Right lobe of liver (tissue), 6 donors: Measurements from ENCODE around the gene MTG1. TPM values are rescaled to one million over a fixed set of nuclear protein-coding genes. Genes with fewer than 3 reads are reported as not detected.
"Not testable (repeated sequence)": the region's sequence is repeated elsewhere in the genome, so short reads cannot be mapped to it uniquely, and the experiment has no call there.

Source experiments
- ATAC-seq, 4 donors: fragments of 200-7000 bp; cut with Tn5 transposase; one replicate each; pipeline ENCODE4 v1.9.1; 2020; ENCODE audit warnings: mild to moderate bottlenecking in 4 of 4, moderate library complexity in 4 of 4
- DNase-seq, 3 donors: peaks; one replicate each; pipeline ENCODE4 v3.0.0-alpha.2; 2020
- H3K27ac ChIP-seq, 3 donors: fragments of 200-600 bp; one replicate each; pipeline ENCODE4 v1.8.0; 2022
- H3K27me3 ChIP-seq, 2 donors: fragments of 200-600 bp; one replicate each; pipeline ENCODE4 v1.8.0; 2022
- H3K36me3 ChIP-seq, 4 donors: fragments of 200-600 bp; sonication (generic) in 1 of 4; one replicate each; pipeline versions ENCODE4 v1.5.1 to v1.8.0; 2017 to 2022; ENCODE audit warnings: control low read depth in 1 of 4
- H3K4me1 ChIP-seq, 4 donors: fragments of 200-600 bp; sonication (generic) in 1 of 4; one replicate each; pipeline versions ENCODE4 v1.5.1 to v1.8.0; 2017 to 2022; ENCODE audit warnings: control low read depth in 1 of 4
- H3K4me3 ChIP-seq, 3 donors: fragments of 200-600 bp; one replicate each; pipeline ENCODE4 v1.8.0; 2022
- H3K9me3 ChIP-seq, 4 donors: fragments of 200-600 bp; sonication (generic) in 1 of 4; one replicate each; pipeline versions ENCODE4 v1.5.1 to v1.8.0; 2017 to 2022; ENCODE audit warnings: control low read depth in 1 of 4
- CTCF ChIP-seq, 4 donors: fragments of 200-600 bp in 3 of 4; fragments of 450-650 bp in 1 of 4; IDR thresholded peaks; one replicate each; pipeline versions ENCODE4 v1.5.1 to v1.8.0; 2016 to 2022; ENCODE audit warnings: antibody characterized with exemption in 4 of 4, mild to moderate bottlenecking in 2 of 4
- POLR2A ChIP-seq: fragments of 450-650 bp; IDR thresholded peaks from one replicate; pipeline ENCODE4 v1.6.1; 2017; ENCODE audit warnings: antibody characterized with exemption, mild to moderate bottlenecking
- WGBS: methylation state at CpG from one replicate; pipeline ENCODE4 v1.1.6; 2018; ENCODE audit warnings: low coverage, low lambda C conversion rate; ENCODE audit not compliant: insufficient coverage; ENCODE audit errors: missing lambda C conversion rate; 5-methylcytosine and 5-hydroxymethylcytosine counted together
- intact Hi-C, 2 donors: fragments of 100-400 bp; cut with DNase I; formaldehyde crosslinking; loops; one replicate each; pipeline versions ENCODE4 v1.11.2 to v1.14.1; 2022
- total RNA-seq, 6 experiments: library from RNA; depleted of rRNA in 2 of 6; stranded (reverse); fragments of >200 nt in 2 of 6; fragmentation: NEBNext Ultra II Directional in 3 of 6; extraction: Animal tissue kit (Norgen Biotek cat#: 25700) in 3 of 6; gene quantifications; one replicate each; pipeline versions ENCODE4 v1.1.0 to v1.2.4, GENCODE V29; 2016 to 2023
- donor health status: DM: no; HTN: yes; CAD: no.
- donor health status: DM: no; HTN: no; CAD: no.
- donor health status: DM: no; HTN: no; CAD: no.
- donor health status: DM: no; HTN: yes; CAD: no.
- donor health status: DM: no; HTN: yes; CAD: no.

Gene MTG1
- total RNA-seq, 6 experiments from 2014 or later = 25.1 to 45.7 (median 34.5) TPM

- Histone ChIP-seq H3K4me1 (peaks cover 0 to 9% (median 3%) of the 10 kb centered on the region in 4 donors), H3K27ac (no peak overlapping the region), H3K9me3 (no peaks in the 10 kb centered on the region), H3K36me3 (no peaks in the 10 kb centered on the region), H3K4me3 (no peak overlapping the region), H3K27me3 (no peaks in the 10 kb centered on the region)
- 75% methylated on average over 4 of the region's 13 CpGs for WGBS
- TF ChIP-seq POLR2A (no peak), CTCF (IDR thresholded peaks at IDR 0.05) (no peak)
- DNase-seq (peak in 1 of 3 donors; percentile 3), ATAC-seq (no peak)
- intact Hi-C loops = no loop called here
Measured at GRCh38 chr10:133384071-133384470, 9.9 kb upstream of the MTG1 start.

DNA sequence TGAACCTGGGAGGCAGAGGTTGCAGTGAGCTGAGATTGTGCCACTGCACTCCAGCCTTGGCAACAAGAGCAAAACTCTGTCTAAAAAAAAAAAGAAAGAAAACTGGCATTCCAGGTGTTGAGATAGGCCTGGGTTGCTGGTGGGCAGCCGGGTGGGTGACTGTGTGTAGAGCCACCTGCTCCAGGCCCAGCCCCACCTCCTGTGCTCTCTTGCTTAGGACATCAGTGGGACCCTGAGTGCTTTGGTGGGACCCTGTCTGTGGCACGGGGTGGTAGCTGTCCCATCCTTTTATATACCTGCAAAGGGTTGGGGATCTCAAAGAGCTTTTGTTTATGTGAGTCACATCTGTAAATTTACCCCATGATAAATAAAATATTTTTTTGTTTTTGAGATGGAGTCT, 8.7 kb upstream of the MTG1 start:
- no peak for ATAC-seq
- Histone ChIP-seq H3K9me3 (no peaks in the 10 kb centered on the region), H3K4me1 (peaks cover 0 to 1% (median under 1%) of the 10 kb centered on the region in 4 donors), H3K36me3 (no peaks in the 10 kb centered on the region), H3K27me3 (no peaks in the 10 kb centered on the region), H3K4me3 (no peak overlapping the region), H3K27ac (no peak overlapping the region)
- intact Hi-C loops = no loop called here
- WGBS = 93% methylated on average over 2 of the region's 2 CpGs
- DNase-seq = peak in 2 of 3 donors; percentile 2 to 5
- TF ChIP-seq POLR2A (no peak), CTCF (IDR thresholded peaks at IDR 0.05) (no peak)

DNA sequence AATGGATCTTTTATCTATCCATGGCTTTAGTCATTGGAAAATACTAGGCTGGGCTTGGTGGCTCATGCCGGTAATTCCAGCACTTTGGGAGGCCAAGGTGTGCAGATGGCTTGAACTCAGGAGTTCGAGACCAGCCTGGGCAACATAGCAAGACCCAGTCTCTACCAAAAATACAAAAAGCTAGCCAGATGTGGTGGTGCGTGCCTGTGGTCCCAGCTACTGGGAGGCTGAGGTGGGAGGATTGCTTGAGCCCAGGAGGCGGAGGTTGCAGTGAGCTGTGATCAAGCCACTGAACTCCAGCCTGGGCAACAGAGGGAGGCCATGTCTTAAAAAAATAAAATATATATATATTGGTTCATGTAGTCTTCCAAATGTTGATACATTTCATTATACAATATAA, 7.0 kb upstream of the MTG1 start:
- not testable (repeated sequence) for ATAC-seq
- 100% methylated on average over 3 of the region's 4 CpGs for WGBS

GRCh38 chr10:133388236-133388972, 5.6 kb upstream of the MTG1 start:
- H3K4me3 ChIP-seq = no peak overlapping the region
- ATAC-seq = no peak
- no peaks in the 10 kb centered on the region for H3K27me3 ChIP-seq
- H3K36me3 ChIP-seq = no peaks in the 10 kb centered on the region
- 84% methylated on average over 8 of the region's 17 CpGs for WGBS
- intact Hi-C loops = no loop called here
- H3K4me1 ChIP-seq = peaks cover 0 to 3% (median 0%) of the 10 kb centered on the region in 4 donors
- DNase-seq = peak in 2 of 3 donors; percentile 14 to 43
- no peak overlapping the region for H3K27ac ChIP-seq
- TF ChIP-seq POLR2A (no peak), CTCF (IDR thresholded peaks at IDR 0.05) (no peak)
- H3K9me3 ChIP-seq = no peaks in the 10 kb centered on the region

More for the DNA sequence above, 7.0 kb upstream of the MTG1 start:
- H3K4me1 ChIP-seq, H3K4me3 ChIP-seq, H3K36me3 ChIP-seq, H3K27ac ChIP-seq, H3K27me3 ChIP-seq, intact Hi-C loops, H3K9me3 ChIP-seq: not testable (repeated sequence)
- DNase-seq = peak in 1 of 3 donors; percentile 24

DNA sequence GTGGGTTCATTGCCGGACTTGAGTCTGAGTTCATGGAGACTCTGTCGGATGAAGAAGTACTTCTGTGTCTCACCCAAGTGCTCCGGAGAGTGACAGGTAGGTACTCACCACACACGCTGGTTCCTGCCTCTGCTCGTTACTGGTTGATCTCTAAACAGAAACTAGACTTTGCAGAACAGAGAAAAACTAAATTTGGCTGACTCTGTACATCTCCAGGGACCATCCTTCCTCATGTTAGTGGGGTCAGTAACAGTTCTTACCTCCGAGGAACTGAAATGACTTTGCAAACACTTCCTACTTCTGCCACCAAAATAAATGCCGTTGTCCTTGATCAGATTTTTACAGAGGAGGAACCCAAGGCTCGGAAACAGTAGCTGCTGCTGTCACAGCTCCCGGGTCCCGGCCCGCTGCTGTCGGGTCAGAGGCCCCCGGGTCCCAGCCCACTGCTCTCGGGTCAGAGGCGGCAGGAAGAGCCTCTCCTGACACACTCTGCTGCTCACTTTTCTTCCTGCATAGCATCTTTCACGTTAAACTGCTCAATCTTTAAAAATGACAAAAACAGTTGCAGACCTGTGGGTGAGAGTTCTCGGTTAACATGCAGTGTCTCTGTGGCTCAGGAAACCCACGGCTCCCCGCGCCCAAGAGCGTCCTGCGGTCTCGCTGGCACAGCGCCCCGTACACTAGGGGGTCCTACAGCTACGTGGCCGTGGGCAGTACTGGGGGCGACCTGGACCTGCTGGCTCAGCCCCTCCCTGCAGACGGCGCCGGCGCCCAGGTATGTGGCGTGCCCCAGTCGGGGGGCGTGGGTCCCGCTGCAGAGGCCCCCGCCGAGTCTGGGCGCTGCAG, 4.8 kb upstream of the MTG1 start:
- TF ChIP-seq CTCF (IDR thresholded peaks at IDR 0.05) = no peak
- TF ChIP-seq POLR2A = no peak
- peak in 2 of 3 donors; percentile 28 to 44 for DNase-seq
- H3K9me3 ChIP-seq = no peaks in the 10 kb centered on the region
- H3K27me3 ChIP-seq = no peaks in the 10 kb centered on the region
- H3K27ac ChIP-seq = peak overlapping the region; percentile 15 to 53 (median 23)
- peak in 1 of 4 donors; percentile 36 for ATAC-seq
- H3K4me1 ChIP-seq = peaks cover 0 to 7% (median 0%) of the 10 kb centered on the region in 4 donors
- H3K4me3 ChIP-seq = no peak overlapping the region
- H3K36me3 ChIP-seq = no peaks in the 10 kb centered on the region
- 75% methylated on average over 18 of the region's 39 CpGs for WGBS
- intact Hi-C loops = no loop called here
